Breast epithelium (tissue), 3 donors: ENCODE data around the gene SEMA4F.

Experiments
- CTCF ChIP-seq, 3 donors: fragments of 450-650 bp; IDR thresholded peaks; one replicate each; pipeline ENCODE4 v1.5.1; 2016 to 2017; ENCODE audit warnings: antibody characterized with exemption in 3 of 3, mild to moderate bottlenecking in 3 of 3, moderate library complexity in 3 of 3
- POLR2AphosphoS5 ChIP-seq, 3 donors: sonication (generic); formaldehyde crosslinking; IDR thresholded peaks; one replicate each; pipeline ENCODE4 v1.6.1; 2017; ENCODE audit warnings: antibody characterized with exemption in 3 of 3

- TF ChIP-seq CTCF (IDR thresholded peaks at IDR 0.05) = no peak
- TF ChIP-seq POLR2AphosphoS5 (IDR thresholded peaks at IDR 0.05) = no peak
Measured at GRCh38 chr2:74703373-74703772, 49.3 kb downstream of the SEMA4F start.
